ENCODE results near the gene SORCS2.

SORCS2 gene

DNA sequence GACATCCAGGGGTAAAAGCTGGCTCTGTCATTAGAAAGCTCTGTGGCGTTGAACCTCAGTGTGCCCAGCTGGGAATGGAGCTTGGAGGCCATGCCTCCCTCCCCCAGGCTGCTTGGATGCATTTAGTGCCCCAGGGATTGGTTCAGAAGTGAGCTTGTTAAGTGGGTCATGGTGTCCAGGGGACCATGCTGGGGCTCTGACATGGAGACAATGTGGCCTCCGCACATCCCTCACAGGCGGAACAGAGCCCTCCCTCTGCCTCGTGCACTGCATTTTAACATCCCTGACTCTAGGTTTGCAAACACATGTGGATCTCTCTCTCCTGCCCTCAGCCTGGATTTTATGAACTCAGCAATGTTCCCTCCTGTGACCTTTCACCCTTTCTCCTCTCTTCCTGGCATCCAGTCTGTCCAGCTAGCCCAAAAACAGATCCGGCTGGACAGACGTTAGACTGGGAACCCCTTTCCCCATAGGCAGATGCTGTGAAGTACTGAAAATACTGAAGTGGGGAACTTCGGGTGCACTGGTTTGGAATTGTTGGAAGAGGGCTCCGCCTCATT, 81.5 kb downstream of the SORCS2 start:
- DNase-seq, result no peak

DNA sequence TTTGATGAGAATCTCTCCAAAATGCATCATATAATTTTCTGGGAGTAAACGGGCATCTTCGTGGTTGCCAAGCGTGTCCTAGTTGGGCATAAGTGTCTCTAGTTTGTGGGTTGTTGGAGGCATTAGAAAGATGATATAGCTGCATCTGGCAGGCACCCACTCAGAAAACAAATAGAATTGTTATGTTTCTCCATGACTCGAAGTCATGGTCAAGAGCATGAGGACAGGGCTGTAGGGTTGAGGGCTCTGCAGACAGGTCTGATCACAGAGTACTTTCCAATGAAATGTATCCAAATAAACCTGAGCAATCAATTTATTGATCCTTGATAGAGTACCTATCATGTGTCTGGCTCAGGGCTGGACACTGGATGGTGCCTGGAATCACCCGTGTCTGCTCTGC, 82.7 kb downstream of the SORCS2 start:
- DNase-seq, result no peak

DNA sequence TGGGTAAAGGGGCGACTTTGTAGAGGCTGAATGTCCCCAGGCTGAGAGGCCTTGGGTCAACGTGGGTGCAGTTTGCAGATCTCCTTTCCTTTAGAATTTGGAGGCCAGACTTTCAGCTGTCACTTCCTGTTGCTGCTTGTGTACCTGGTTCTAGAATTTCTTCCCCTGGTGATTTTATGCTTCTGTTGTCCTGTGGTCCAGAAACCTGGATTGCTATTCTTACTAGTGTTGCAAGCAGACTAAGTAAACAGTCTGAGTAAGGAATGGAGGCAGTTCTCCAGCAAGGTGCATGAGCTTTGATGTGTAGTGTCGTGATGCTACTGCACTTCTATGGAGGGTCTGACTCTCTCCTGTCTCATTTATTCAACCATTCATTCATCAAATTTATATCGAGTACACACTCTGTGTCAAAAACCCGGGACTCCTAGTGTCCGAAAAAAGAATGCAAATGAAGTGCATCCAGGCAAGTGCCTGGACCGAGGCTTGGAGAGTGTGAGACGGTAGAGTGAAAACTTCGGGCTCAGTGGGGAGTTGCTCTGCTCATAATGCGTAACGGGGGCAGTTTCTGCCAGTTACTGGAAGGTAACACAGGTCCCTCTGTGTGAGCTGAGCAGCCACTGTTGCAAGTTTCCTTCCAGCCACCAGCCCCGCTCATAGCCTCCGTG, 83.3 kb downstream of the SORCS2 start:
- DNase-seq, result no peak

DNA sequence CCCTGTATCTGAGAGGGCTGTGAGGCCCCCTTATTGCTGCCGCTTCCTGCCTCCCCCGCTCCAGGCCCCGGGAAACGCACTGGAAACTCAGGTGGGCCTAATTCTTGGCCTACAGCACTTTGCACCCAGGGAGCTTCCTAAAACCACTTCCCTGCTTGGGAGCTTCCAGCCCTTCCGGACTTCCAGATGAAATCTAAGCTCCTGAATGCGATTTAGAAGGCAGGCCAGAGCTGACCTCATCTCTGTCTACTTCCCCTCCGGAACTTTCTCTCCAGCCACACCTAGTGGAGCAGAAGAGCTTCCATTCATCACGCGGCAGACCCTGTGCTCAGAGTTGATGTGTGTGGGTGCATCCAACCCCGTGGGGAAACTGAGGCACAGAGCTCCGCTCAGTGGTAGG, 84.2 kb downstream of the SORCS2 start:
- DNase-seq, result no peak

DNA sequence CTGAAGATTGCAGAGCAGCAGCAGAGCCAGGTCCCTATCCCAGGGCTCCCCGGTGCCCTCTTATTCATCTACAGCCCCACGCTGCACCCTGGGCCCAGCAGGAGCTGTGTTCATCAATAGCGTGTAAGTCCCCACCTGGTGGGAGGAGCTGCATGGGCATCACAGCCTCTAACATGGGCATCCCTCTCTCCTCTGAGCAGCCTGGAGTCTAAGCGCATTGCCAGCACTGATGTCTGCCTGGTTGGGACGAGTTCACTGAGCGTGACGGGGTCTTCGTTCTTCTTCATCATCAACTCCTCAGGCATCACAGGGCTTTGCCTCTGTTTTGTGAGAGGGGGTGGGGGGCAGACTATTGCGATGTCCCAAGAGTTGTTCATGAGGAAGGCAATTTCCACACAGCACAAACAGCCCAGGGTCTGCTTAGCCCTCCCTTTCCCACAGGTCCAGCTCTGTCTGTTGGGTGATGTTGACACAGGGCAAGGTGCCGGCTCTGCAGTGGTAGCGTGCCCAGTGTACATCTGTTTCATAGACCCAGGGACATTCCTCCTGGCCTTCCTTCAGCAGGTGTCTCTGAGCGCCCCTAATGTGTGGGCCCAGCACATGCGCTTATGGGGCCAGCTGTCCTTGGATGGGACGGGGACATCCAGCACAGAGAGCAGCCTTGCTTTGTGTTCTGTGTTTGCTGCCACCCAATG, 85.9 kb downstream of the SORCS2 start:
- no peak for DNase-seq

DNA sequence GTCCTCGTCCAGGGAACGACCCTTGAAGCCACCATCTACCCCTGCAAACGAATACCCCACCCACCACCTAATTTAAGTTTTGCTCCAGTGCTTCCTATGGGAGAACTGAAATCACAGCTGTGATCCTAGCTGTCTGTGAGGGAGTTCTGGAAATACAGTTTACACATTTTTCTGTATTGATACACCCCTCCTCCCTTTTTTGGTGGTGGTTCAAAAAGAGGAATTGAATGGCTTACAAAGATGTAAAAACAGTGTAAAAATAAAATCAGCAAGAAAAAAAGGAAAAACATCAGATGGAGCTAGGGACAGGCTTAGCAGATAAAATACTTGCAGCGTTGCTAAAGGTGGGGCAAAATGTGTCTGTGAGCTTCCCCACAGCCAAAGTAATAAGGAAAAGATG, 86.6 kb downstream of the SORCS2 start:
- DNase-seq, result no peak

DNA sequence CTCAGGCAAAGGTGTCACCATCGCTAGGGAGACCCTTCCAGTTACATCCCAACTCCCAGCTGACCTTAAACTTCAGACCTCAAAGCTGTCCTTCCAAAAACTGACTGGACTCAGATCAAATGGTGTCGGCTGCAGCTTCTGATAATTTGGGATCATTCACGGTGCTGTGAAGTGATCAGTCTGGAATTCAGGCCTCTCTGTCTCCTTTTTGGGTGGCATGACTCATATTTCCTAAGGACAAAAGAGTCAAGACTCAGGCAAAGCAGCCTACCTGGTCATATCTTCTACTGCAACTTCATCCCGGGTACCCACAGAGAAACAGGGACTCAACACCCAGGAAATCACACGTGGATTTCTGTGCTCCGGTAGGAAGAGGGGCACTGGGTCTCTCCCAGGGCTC, 87.6 kb downstream of the SORCS2 start:
- no peak for DNase-seq

DNA sequence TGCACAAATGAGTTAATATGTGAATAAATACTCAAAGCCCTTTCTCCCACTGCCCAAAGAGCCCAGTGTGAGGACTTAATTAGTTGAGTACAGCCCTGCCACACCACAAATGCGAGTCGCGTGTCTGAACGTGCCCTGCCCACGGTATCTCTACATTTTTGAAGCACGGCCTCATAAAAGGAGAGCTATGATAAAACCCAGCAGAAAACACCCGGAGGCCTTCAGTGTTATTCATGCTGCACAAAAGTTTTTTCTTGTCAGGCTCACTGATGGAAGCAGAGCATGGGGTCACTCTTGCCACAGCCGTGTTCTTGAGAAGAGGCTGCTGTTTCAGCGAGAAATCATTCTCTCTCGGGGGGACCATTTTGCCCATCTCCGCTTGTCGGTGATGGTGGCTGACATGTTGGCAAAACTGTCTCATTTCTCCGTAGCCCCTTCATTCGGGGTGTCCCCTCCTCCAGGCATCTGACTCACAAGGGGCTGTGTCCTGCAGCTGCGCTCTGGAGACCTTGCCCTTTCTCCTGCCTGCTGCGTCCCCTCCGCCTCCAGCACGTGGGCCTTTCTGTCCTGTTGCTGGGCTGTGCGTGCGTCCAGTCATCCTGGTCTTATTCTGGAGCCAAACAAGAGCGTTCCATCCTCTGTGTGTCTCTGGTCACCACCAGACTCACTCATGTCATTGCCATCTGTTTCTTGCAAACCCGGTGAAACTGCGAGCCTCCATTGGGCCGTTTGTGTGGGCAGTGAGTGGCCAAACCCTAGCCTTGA, 88.8 kb downstream of the SORCS2 start:
- DNase-seq, result no peak

DNA sequence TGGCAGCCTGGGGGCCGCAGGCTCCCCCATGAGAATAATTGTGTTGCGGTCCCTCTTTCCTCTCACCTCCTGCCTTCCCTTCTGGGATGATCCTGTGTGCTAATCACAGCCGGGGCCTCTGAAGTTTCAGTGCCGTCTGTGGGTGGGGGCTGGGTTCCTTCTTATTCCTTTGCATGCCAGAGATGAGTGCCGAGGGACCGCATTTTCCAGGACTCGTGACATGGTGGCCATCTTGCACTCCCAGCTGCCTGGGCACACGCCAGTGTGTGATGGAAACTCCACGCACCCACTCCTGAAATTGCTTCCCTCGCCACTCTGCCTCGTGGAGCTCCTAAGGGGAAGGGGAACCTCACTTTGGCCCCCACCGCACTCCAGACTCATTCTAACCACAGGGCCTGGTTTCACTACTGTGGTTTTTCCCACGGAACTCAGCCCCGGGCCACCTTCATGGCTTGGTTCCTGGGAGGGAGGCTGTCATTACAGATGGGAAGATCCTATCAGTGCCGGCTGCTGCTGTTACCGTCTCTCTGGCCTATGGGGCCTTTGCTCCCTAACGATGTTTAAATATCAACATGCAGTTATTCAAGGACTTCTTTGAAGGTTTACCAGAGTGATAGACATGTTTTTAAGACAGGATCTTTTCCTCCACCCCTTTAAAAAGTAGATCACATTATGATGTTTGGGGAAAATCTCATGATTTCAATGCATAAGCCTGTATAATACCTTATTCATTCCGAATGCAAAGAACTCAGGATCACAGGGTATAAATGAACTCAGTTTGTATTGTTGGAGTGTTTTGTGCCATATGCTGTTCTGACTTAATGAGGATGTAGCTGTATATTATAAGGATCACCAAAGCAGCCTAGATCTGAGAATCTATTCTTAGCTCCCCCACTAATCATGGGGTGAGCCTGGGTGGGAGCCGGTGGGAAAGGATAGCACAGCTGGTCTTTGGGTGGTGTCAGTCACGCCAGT, 89.6 kb downstream of the SORCS2 start:
- DNase-seq, result no peak

DNA sequence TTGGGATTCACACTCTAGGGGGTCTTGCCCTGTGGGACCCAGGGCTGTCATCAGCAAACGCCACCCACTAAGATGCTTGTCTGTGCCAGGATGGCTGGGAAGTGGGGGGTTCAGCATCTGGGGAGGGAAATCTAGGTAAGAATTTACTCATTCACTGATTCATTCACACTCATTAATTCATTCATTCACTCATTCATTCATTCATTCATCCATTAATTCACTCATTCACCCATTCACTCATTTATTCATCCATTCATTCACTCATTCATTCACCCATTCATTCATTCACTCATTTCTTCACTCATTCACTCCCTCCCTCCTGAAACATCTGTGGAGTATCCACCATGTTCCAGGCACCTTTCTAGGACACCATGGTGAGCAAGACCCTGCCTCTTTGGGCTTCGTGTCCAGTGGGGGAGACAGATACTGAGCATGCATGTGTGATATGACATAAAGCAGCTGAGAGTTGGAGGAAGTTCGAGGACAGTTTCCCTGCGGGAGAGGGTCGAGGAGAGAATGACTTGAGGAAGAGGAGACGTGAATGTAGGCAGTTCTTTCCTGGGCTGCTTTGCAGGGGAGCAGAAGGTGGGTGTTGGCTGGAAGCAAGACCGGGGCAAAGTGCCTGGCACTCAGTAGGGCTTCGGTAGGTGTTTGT, 90.6 kb downstream of the SORCS2 start:
- no peak for DNase-seq

DNA sequence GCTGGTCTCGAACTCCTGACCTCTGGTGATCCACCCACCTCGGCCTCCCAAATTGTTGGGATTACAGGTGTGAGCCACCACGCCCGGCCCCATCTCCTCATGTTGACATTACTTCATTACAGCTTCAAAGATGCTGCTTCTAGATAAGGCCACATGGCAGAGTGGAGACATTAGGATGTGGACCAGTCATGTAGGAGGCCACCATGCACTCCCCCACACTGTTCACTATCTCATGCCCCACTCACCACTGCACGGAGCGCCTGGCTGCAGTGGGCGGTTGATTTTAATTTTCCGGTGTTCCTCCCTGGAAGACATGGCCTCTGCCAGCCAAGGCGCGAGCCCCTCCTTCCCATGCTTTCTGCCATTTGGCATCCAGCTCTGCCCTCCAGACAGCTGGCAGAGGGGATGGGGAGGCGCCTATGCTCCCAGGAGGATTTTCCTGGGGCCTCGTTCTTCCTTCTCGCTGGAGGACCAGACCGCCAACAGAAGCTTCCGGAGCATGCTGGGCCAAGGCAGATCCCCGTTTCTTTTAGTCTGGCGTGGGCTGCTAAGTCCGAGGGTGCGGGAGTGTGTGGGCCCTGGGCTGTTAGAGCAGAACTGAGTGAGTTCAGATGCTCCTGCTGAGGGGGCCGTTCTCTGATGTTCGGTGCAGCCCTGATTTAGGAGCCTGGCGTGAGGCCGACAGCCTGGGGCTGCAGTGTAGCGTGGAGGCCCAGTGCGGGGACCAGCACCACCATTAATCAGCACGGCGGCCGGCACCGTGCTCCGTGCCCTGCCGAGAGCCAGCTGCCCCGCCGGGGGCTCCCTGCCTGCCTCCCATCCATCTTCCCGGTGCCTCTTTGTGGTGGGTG, 93.1 kb downstream of the SORCS2 start:
- DNase-seq, result no peak

DNA sequence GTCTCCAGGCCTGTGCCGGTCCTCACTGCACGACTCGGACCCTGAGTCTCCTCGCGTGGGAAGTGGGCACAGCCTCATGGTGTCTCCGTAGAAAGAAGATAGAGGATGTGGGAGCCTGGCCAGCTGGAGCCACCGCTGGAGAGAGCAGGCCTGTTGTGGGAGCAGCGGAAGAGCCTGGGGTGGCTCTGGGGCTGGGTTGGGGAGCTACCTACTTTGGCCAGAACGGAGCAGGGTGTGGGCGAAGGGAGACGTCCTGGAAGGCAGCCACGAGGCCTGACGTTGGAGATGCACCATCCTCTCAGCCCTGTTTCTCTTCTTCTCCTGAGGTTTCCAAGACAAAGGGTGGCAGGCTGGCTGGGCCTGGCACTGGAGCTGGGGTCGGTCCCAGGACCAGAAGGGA, 93.8 kb downstream of the SORCS2 start:
- no peak for DNase-seq

DNA sequence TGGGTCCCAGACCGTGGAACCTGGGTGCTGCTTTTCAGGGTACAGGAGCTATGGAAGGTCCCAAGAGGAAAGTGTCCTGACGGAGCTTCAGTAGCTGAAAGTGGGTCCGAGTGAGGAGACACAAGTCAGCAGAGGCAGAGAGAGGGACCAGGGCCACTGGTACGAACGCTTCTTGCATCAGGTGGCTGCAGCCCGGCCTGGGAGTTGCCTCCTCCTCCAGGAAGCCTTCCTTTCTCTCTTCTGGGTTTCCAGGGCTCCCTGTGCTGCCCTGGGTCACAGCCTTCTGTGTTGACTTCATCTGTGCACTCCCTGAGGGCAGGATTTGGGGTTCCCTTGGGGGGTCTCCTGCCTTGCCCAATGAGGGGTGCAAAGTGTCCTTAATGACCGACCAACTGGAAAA, 94.5 kb downstream of the SORCS2 start:
- DNase-seq, result no peak

DNA sequence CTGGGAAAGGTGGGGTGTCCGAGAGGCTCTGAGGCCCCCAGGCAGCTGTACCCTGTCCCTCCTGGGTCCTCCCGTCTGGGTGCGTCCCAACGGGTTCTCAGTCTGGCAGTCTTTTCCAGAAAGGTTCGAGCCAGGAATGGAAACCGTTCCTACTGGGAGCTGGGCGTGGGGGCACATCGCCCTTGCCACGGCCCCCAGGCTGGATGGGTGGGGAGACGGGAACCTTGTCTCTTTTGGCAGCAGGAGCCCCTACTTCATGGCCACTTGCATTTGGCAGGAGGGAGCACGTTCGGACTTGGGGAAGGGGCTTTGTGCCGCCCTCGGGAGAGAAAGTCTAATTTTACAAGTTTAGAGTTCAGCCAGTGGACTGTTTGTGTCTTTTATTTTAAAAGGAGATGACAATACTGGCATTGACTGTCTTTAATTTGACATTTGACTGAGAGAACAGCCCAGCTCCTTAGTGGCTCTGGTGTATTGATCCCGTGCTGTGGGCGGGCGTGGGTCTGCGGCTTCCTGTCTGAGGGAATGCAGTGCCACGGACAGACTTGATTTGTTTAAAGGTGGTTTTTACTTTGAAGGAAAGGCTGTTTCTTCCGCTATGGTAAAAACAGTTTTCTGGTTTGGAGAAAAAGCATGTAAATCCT, 95.1 kb downstream of the SORCS2 start:
- no peak for DNase-seq

DNA sequence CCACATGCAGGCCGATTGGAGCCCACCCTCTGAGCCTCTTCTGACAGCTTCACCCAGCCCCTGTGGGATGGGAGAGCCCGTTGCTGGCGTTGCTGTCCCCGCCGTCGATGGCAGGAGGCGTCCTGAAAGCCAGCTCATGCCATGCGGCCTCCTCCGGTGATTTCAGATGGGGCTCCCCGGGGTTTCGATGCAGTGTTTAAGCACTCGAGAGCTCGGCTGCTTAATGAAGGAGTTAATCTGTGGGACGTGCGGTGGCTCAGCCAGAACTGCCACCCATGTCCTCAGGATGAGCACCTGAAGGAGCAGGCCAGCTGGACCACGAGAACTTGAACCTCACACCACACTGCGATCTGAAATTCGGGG, 95.6 kb downstream of the SORCS2 start:
- no peak for DNase-seq

DNA sequence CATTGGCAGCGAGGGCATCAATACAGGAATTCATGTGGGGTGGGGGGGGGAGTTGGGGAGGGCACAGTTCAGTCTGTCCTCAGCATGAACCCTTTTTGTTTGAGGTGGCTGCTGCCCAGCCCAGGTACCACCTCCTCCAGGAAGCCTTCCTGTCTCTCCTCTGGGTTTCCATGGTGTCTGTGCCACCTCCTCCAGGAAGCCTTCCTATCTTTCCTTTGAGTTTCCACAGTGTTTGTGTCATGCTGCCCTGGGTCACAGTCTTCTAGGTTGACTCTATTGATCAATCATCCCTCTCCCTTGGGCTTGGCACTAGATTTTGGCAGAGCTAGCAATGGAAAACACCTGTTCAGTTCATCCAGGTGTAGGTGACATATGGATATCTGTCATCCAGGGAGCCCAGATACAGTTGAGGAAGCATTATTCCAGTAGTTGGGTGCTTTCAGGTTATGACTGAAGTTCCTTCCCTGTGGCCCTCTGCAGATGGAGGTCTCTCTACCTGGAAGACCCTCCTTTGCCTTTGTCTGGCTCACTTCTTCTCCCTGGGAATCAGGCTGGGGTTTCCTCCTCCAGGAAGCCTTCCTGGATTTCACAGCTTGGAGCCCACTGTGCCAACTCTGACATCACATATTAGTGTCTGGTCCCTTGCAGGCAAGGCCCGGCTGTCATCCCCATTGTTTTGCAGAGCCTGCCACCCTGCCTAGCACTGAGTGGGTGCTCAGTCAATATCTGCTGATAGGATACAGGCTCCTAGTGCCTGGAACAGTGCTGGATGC, 96.6 kb downstream of the SORCS2 start:
- DNase-seq, result no peak

DNA sequence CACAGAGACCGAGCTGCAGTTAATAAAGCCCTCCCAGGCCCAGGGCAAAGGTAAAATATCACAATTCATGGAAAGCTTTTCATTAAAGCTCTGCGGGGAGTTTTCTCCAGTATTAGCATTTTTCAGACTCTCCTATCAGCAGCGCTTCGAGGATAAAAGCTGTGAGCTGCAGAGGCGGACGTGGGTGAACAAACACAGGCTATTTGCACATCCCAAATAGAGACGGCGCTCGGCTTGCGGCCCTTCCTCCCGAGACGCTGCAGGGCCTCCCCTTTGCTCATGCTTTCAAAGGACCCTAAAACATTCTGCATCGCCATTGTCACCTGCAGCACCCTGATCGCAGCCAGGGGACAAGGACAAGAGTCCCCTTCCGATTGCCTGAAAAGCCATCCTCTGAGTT, 97.3 kb downstream of the SORCS2 start:
- DNase-seq, result no peak

DNA sequence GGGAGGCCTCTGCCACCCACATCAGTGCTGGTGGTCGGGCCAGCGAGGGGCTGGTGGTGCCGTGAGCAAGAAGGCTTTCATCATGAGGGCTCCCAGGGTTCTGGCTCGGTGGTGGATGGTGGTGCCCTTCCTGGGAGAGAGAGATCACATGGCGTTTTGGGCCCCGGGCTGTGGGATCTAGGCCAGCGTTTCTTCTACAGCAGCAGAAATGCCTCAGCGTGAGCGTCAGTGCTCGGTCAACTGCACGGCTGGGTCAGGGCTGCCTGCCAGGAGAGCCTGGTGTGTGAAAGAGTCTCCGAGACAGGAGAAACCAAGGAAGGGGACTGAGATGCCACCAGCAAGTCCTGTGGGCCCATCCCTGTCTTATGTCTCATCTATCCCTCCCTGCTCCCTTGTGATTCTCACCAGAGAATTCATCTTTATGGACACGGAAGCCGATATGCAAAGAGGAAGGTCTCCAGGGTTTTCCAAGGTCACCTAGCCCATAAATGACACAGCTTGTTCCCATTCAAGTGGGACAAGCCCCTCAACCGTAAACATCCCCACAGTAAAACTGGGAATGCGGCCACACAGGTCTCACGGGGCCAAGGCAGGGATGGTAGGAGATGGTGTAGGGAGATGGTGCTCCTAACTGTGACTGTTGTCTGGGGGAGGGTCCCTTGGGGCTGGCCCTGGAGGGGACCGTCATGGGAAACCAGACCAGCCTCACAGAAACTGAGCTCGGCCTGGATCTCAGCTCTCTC, 99.2 kb downstream of the SORCS2 start:
- no peak for DNase-seq

DNA sequence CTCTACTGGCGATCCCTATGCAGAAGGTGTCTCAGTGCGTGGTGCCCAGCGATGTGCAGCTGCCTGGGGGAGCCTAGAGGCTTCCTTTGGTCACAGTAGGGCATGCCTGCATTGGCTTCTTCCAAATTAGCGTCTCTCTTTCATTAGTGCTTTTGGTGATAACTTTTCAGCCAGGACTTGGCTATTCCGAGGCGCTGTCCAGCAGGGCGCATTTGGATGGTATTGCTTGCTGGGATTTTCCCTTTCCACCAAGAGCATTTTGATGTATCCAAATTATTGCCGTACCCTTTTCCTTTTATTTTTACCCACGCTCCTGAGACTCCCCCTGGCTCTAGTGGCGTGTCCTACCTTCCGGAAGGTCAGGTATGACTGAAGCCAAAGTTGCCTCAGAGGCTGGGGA, 101.4 kb downstream of the SORCS2 start:
- DNase-seq, result no peak
